Measurements from ENCODE around the gene FAM222A. TPM values are rescaled to one million over a fixed set of nuclear protein-coding genes. Genes with fewer than 3 reads are reported as not detected.

The FAM222A gene
- total and polyA plus RNA-seq, 2 of the 8 experiments (the other 6 are each of a cell fraction or from before 2014, with no cell fraction given): 0.94 to 1.1 TPM

- FAIRE-seq: no peak
- no peak overlapping the region for H3K18ac ChIP-seq (ENCODE audit: extremely low read depth, low read length)
- no peak overlapping the region for H3K9ac ChIP-seq (replicated peaks in 1 of 4; ENCODE audit: extremely low read depth in 1 of 4, low read depth in 3 of 4, low read length in 3 of 4)
- H3K4me1 ChIP-seq (replicated peaks in 1 of 4; ENCODE audit: control insufficient read depth in 3 of 4, insufficient read depth in 4 of 4, low read length in 3 of 4): no peaks in the 10 kb centered on the region; a peak in 1 of 7 replicates
- POLR2A ChIA-PET (ENCODE audit: partially characterized antibody): interaction anchor here (0.9 kb wide), 1 partner anchor 15 kb away, joined by 3 read pairs; no protein-coding TSS in a partner anchor
- no peak overlapping the region for H3K56ac ChIP-seq (replicated peaks; ENCODE audit: insufficient read length, low read depth, low read length)
- H2AK5ac ChIP-seq (ENCODE audit: low read depth, low read length): no peak overlapping the region
- H4K8ac ChIP-seq (ENCODE audit: extremely low read depth, insufficient read depth, low read length): no peak overlapping the region
- DNase-seq (ENCODE audit: low read depth in 1 of 2, low spot score in 2 of 2): no peak
- 69 to 100% methylated on average over 1 to 4 of the region's 4 CpGs for WGBS, 2 experiments (ENCODE audit: extremely low coverage in 1 of 2, insufficient coverage in 1 of 2, insufficient read length in 1 of 2, insufficient replicate concordance in 2 of 2, low coverage in 1 of 2, low lambda C conversion rate in 2 of 2, missing lambda C conversion rate in 1 of 2)
- H3K14ac ChIP-seq (ENCODE audit: insufficient read length): no peak overlapping the region
- H3K79me1 ChIP-seq (ENCODE audit: low read depth, low read length): no peaks in the 10 kb centered on the region
- no peaks in the 10 kb centered on the region for H4K20me1 ChIP-seq (replicated peaks in 1 of 2; ENCODE audit: control insufficient read depth in 1 of 2, insufficient read depth in 2 of 2, low read length in 2 of 2)
- H3K4ac ChIP-seq (replicated peaks; ENCODE audit: insufficient read length, low read depth, low read length): no peak overlapping the region
- H2BK12ac ChIP-seq (ENCODE audit: low read depth, low read length): no peak overlapping the region
- no peak overlapping the region for H3K27ac ChIP-seq (ENCODE audit: low read depth, low read length)
- no peaks in the 10 kb centered on the region for H3K79me2 ChIP-seq (ENCODE audit: control insufficient read depth in 1 of 2, insufficient read depth in 2 of 2, low read length in 2 of 2)
- H2BK20ac ChIP-seq (ENCODE audit: low read length): no peak overlapping the region
- no peak overlapping the region for H4K91ac ChIP-seq (replicated peaks; ENCODE audit: insufficient read length, low read length)
- no peak overlapping the region for H3K4me3 ChIP-seq (ENCODE audit: extremely low read depth in 1 of 4, insufficient read depth in 2 of 4, low read depth in 3 of 4, low read length in 4 of 4)
- H2BK5ac ChIP-seq (ENCODE audit: low read depth, low read length): no peak overlapping the region
- H3K4me2 ChIP-seq (ENCODE audit: insufficient read depth in 1 of 2, low read depth in 2 of 2, low read length in 2 of 2): no peak overlapping the region
- no peak overlapping the region for H2AFZ ChIP-seq (ENCODE audit: low read length)
- no peak overlapping the region for H4K5ac ChIP-seq (ENCODE audit: insufficient read length, low read depth, low read length)
- H3K9me3 ChIP-seq (ENCODE audit: insufficient read depth in 2 of 2, low read depth in 1 of 2, low read length in 1 of 2): no peaks in the 10 kb centered on the region
- CTCF ChIA-PET (ENCODE audit: partially characterized antibody): interaction anchor here (1.6 to 8.1 kb wide), 2 partner anchors 12 to 59 kb away, joined by 4 to 62 read pairs; no protein-coding TSS in a partner anchor
- no peaks in the 10 kb centered on the region for H3K27me3 ChIP-seq (replicated peaks in 1 of 4; ENCODE audit: control insufficient read depth in 3 of 4, extremely low read depth in 1 of 4, insufficient read depth in 3 of 4, low read length in 3 of 4)
- no peak overlapping the region for H2BK120ac ChIP-seq (replicated peaks; ENCODE audit: low read depth, low read length)
- no peaks in the 10 kb centered on the region for H3K23me2 ChIP-seq (ENCODE audit: low read depth, low read length)
- H2BK15ac ChIP-seq (ENCODE audit: low read length): no peak overlapping the region
- no peaks in the 10 kb centered on the region for H3K36me3 ChIP-seq (ENCODE audit: control insufficient read depth in 2 of 4, insufficient read depth in 4 of 4, low read length in 3 of 4)
- no peak overlapping the region for H3K23ac ChIP-seq (ENCODE audit: insufficient read length)
- no peak for TF ChIP-seq SP4 (IDR thresholded peaks at IDR 0.05; ENCODE audit: low read length)
- TF ChIP-seq RFX5 (IDR thresholded peaks at IDR 0.05; ENCODE audit: borderline replicate concordance, low read depth, low read length): no peak
- no peak for TF ChIP-seq TAF7 (optimal IDR thresholded peaks at IDR 0.05; ENCODE audit: borderline replicate concordance, low read depth, low read length)
- TF ChIP-seq BACH1 (IDR thresholded peaks at IDR 0.05; ENCODE audit: low read length): no peak
- no peak for TF ChIP-seq USF2 (IDR thresholded peaks at IDR 0.05; ENCODE audit: low read length)
- no peak for TF ChIP-seq RBBP5 (IDR thresholded peaks at IDR 0.05; ENCODE audit: borderline replicate concordance, low read depth, low read length)
- no peak for TF ChIP-seq KDM5A (IDR thresholded peaks at IDR 0.05; ENCODE audit: low read length)
- no peak for TF ChIP-seq ZNF274 (IDR thresholded peaks at IDR 0.05; ENCODE audit: borderline replicate concordance, extremely low read depth, low read length)
- no peak for TF ChIP-seq NANOG (IDR thresholded peaks at IDR 0.05; ENCODE audit: insufficient read depth, low read depth, low read length, poor library complexity, severe bottlenecking)
- no peak for TF ChIP-seq GTF2F1 (IDR thresholded peaks at IDR 0.05; ENCODE audit: borderline replicate concordance, low read depth, low read length)
- TF ChIP-seq KDM1A (IDR thresholded peaks at IDR 0.05; ENCODE audit: borderline replicate concordance, low read length): no peak
- TF ChIP-seq ATF3 (IDR thresholded peaks at IDR 0.05; ENCODE audit: insufficient read depth, low read depth, low read length): no peak
- TF ChIP-seq BCL11A (IDR thresholded peaks at IDR 0.05; ENCODE audit: low read depth in 2 of 2, low read length in 2 of 2): no peak
Measured at GRCh38 chr12:109793411-109793810, 79.8 kb downstream of the FAM222A start.
